HG03095 (cell line): ENCODE data around the gene RAP1GAP2.
"Not testable (repeated sequence)": the region's sequence is repeated elsewhere in the genome, so short reads cannot be mapped to it uniquely, and the experiment has no call there.

ENCODE experiments used
- ATAC-seq: cut with Tn5 transposase; IDR thresholded peaks from one replicate; pipeline ENCODE4 v1.9.1; 2021; ENCODE audit warnings: moderate library complexity; ENCODE audit not compliant: unreplicated experiment

RAP1GAP2 gene

GRCh38 chr17:3012926-3013581, 216.8 kb downstream of the RAP1GAP2 start:
- ATAC-seq: no peak

- no peak for ATAC-seq
These were observed 219.7 kb downstream of the RAP1GAP2 start for GRCh38 chr17:3015890-3016289.

DNA sequence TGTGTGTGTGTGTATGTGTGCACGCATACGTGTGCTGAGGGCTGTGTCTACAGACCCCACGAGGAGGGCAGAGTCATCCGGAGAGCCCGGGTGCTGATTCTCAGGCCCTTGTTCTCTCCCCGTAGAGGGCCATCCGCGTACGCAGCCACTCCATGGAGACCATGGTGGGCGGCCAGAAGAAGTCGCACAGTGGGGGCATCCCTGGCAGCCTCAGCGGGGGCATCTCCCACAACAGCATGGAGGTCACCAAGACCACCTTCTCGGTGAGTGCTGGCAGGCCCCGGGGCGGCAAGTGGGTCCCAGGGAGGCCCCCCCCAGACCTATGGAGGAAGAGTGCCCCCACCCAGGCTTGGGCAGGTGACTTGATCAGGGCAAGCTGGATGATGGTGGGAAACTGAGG, 221.7 kb downstream of the RAP1GAP2 start:
- no peak for ATAC-seq

- no peak for ATAC-seq
These were observed 223.5 kb downstream of the RAP1GAP2 start for GRCh38 chr17:3019761-3020160.

DNA sequence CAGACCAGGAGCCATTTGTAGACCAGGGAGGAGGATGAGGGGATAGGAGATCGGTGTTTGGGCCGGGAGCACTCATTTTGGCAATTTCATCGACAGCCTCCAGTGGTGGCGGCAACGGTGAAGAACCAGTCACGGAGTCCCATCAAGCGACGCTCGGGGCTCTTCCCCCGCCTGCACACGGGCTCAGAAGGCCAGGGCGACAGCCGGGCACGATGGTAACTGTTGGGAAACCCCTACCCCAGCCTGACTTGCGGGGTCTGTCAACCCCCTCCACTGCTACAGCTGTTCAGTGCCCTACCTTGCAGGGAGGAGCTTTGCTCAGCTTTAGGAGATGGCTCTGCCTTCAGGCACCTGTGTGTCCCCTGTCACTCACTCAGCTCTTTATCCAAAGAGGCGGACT, 224.1 kb downstream of the RAP1GAP2 start:
- ATAC-seq: no peak

DNA sequence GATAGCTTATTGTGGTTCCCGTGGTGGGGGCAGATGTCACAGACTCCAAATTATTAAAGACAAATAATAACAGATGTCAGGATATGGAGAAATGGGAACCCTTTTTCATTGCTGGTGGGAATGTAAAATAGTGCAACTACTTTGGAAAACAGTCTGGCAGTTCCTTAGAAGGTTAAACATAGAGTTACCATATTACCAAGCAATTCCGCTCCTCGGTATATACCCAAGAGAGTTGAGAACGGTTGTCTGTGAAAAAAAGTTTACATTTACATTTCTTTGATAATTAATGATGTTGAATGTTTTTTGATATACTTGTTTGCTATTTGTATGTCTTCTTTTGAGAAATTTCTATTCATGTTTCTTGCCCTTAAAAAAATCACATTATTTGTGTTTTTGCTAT, 226.0 kb downstream of the RAP1GAP2 start:
- no peak for ATAC-seq

GRCh38 chr17:3024346-3024745, 228.1 kb downstream of the RAP1GAP2 start:
- ATAC-seq: no peak

DNA sequence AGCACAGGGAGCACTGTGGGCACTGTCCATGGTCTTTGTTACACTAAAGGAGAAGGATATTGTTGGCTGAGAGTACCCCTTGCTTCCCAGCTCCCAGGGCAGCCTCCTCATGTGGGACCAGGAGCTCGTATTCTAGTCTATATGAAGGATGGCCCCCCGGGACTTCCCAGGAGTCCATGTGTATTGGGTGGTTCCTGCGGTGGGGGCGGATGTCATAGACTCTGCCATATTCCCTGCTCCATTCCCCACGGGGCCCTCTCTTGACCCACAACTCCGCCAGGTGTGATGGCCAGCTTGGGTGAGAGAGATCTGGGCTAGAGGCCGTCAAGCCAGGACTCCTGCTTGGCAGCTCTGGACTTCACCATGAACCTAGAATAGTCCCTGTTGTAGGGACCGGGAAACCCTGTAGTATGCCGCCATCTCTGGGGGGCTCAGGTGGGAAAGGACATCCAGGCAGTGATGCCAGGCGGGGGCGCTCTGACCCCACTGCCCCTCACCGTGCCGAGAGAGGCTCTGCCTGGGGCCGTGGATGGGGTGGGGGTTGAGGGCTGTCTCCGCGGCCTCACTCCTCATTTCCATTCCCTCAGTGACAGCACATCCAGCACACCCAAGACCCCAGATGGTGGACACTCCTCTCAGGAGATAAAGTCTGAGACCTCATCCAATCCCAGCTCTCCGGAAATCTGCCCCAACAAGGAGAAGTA, 229.3 kb downstream of the RAP1GAP2 start:
- ATAC-seq: no peak

GRCh38 chr17:3026125-3026855, 230.1 kb downstream of the RAP1GAP2 start:
- no peak for ATAC-seq

GRCh38 chr17:3026856-3027751, 230.9 kb downstream of the RAP1GAP2 start:
- ATAC-seq: no peak

GRCh38 chr17:3027786-3028532, 231.7 kb downstream of the RAP1GAP2 start:
- ATAC-seq: no peak

- no peak for ATAC-seq
These were observed 233.1 kb downstream of the RAP1GAP2 start for GRCh38 chr17:3029213-3029913.

GRCh38 chr17:3030096-3030495, 233.9 kb downstream of the RAP1GAP2 start:
- ATAC-seq: no peak

GRCh38 chr17:3030852-3031470, 234.7 kb downstream of the RAP1GAP2 start:
- not testable (repeated sequence) for ATAC-seq

- ATAC-seq: no peak
These were observed 236.3 kb downstream of the RAP1GAP2 start for GRCh38 chr17:3032258-3033247.

GRCh38 chr17:3033248-3033640, 237.0 kb downstream of the RAP1GAP2 start:
- ATAC-seq: no peak

DNA sequence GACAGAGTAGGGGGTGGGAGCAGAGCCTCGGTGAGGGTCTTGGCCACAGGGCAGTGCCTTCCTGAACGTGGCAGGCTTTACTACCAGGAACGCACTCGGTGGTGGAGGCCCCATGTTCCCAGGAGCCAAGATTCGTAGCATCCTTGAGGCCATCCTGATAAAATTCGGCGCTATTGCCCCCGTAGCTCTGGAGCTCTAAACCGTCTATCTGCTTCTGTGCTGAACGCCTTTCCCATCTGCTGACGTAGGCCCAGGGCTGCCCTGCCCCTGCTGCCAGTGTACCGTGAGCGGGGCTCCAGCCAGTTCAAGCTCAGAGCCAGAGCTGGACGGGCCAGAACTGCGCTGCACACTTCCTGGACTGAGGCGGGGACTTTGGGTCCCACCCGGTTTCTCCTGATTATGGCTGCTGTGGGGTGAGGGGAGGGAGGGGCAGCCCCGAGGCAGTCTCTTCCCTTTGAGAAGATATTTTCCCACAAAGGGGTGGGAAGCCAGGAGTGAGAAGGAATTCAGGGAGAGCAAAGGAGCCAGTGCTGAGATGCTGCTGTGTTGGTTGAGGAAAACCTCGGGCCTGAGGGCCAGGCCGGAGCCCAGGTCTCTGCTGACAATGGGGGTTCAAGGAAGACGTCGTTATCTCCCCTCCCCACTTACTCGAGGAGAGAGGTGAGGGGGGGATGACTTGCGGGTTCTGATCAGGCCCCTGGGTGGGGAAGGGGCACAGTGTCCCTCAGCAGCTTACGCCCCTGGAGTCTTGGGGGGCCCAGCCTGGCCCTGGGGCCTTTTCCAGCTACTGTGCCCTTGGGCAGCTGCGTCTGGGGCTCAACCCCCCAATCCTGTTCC, 237.7 kb downstream of the RAP1GAP2 start:
- ATAC-seq: no peak
